ENCODE data around the gene TRAF4.

Gene TRAF4

DNA sequence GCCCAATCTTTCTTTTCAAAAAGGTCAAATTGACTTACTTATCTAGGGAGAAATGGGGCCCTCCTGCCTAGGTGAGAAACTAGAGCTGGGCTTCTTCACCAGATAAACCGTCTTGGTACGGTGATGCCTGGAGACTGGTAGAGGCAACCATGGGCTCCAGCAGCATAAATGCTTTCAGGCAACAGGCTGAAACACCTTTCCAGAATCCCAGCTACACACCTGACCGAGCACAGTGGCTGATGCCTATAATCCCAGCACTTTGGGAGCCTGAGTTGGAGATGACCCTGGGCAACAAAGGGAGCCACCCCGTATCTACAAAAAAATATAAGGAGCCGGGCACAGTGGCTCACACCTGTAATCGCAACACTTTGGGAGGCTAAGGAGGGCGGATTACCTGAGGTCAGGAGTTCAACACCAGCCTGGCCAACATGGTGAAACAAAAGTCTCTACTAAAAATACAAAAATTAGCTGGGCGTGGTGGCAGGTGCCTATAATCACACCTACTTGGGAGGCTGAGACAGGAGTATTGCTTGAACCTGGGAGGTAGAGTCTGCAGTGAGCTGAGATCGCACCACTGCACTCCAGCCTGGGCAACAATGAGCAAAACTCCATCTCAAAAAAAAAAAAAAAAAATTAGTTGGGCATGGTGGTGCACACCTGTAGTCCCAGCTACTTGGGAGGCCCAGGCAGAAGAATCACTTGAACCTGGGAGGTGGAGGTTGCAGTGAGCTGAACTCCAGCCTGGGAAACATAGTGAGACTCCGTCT lies 8.0 kb downstream of the TRAF4 start:
- TF ChIP-seq, protein P1, sequence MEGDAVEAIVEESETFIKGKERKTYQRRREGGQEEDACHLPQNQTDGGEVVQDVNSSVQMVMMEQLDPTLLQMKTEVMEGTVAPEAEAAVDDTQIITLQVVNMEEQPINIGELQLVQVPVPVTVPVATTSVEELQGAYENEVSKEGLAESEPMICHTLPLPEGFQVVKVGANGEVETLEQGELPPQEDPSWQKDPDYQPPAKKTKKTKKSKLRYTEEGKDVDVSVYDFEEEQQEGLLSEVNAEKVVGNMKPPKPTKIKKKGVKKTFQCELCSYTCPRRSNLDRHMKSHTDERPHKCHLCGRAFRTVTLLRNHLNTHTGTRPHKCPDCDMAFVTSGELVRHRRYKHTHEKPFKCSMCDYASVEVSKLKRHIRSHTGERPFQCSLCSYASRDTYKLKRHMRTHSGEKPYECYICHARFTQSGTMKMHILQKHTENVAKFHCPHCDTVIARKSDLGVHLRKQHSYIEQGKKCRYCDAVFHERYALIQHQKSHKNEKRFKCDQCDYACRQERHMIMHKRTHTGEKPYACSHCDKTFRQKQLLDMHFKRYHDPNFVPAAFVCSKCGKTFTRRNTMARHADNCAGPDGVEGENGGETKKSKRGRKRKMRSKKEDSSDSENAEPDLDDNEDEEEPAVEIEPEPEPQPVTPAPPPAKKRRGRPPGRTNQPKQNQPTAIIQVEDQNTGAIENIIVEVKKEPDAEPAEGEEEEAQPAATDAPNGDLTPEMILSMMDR (IDR thresholded peaks at IDR 0.05; ENCODE audit: low read depth, low read length, missing control alignments): no peak
- no peak overlapping the region for H3K4me3 ChIP-seq (replicated peaks; ENCODE audit: low read depth, low read length)
- no peak for DNase-seq (ENCODE audit: extremely low read depth, low read depth)

DNA sequence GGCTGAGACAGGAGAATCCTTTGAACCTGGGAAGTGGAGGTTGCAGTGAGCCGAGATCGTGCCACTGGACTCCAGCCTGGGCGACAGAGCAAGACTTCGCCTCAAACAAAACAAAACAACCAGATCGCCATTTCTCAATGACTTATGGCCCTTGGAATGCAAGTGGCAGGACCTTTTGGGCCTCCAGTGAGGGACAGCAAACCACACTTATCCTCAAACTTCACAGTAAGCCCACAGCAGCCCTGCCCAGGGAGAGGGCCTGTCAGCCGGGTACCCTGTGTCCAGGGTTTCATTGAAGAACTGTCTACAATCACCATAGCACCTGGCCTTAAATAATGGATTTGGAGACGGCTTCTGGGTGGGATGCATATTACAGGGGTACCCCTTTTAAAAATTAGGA lies 11.7 kb downstream of the TRAF4 start:
- TF ChIP-seq, protein P1 (IDR thresholded peaks at IDR 0.05; ENCODE audit: low read depth, low read length, missing control alignments): no peak
- H3K4me3 ChIP-seq (replicated peaks; ENCODE audit: low read depth, low read length): no peak overlapping the region
- DNase-seq (ENCODE audit: extremely low read depth, low read depth): no peak

- H3K4me3 ChIP-seq (replicated peaks; ENCODE audit: low read depth, low read length): no peak overlapping the region
- TF ChIP-seq, protein P1 (IDR thresholded peaks at IDR 0.05; ENCODE audit: low read depth, low read length, missing control alignments): no peak
- no peak for DNase-seq (ENCODE audit: extremely low read depth, low read depth)
These were observed 12.4 kb downstream of the TRAF4 start for GRCh38 chr17:28756049-28756804.

DNA sequence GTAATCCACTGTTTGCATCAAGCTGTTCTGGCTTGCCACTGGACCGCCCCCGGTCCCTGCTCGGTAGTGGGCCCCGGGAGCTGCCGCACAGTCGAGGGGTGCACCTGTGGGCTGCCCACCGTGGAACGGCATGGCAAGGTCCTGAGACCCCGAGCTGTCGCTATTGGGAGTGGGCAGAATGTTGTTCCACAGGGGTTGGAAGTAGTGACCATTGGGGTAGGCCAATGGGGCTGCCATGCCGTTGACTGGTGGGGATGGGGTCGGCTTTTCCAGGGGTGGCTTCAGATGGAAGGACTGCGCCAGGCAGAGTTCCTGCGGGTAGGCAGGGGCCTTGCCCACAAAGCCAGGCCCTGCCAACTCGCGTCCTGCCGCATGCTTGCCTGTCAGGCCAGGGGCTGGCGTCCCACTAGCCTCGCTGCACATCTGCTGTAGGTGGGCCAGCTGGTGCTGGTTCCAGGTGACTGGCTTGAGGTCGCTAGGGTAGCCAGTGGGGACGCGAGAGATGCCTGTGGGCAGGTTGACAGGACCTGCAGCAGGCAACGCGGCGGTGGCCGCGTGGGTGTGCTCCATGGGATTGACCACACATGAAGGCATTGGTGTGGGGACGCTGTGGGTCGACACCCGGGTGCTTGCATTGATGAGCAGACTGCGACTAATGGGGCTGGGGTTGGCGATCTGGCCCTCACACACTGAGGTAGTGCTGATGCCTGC lies 14.8 kb downstream of the TRAF4 start:
- TF ChIP-seq, protein P1 (IDR thresholded peaks at IDR 0.05; ENCODE audit: low read depth, low read length, missing control alignments): no peak
- DNase-seq (ENCODE audit: extremely low read depth, low read depth): no peak
- no peak overlapping the region for H3K4me3 ChIP-seq (replicated peaks; ENCODE audit: low read depth, low read length)

DNA sequence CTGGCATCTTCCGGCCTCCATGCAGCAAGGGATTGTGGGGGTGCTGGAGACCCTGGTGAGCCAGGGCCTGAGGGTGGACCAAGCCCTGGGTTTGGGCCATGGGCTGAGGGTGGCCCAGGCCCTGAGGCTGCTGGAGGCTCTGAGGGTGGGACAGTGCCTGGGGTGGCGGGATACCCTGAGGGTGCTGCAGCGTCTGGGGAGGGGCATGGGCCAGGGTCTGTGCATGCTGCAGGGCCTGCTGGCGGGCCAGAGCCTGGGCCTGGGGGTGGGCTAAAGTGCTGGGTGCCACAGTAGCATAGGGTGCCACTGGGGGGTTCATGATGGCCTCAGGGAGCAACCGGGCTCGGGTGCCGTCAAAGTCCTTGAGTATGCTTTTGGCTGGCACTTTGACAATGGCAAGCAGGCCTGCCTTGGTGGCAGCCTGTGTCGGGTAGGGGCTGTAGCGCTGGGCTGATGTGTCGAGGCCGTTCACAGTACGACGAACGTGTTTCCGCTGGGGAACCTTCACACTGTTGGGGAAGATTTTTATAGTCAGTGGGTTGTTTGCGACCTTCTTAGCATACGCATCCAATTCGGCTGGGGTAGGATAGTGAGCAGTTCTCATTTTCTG lies 15.6 kb downstream of the TRAF4 start:
- DNase-seq (ENCODE audit: extremely low read depth, low read depth): no peak
- TF ChIP-seq, protein P1 (IDR thresholded peaks at IDR 0.05; ENCODE audit: low read depth, low read length, missing control alignments): no peak
- no peak overlapping the region for H3K4me3 ChIP-seq (replicated peaks; ENCODE audit: low read depth, low read length)

Data from HFF-Myc (cell line).